Stimulated activated naive CD8-positive, alpha-beta T cell treated with anti-CD3 and anti-CD28 coated beads, Interleukin-15, amount 100 ng/mL, for 72 hours (primary cell): ENCODE measurements around the gene PATJ.
"Not testable (repeated sequence)": the region's sequence is repeated elsewhere in the genome, so short reads cannot be mapped to it uniquely, and the experiment has no call there.

Experiments used
- ATAC-seq: fragments of 150-1000 bp; cut with Tn5 transposase; 2 replicates; pipeline ENCODE4 v1.10.0; 2021; ENCODE audit warnings: mild to moderate bottlenecking, moderate library complexity
- DNase-seq, 2 donors: peaks; one replicate each; pipeline ENCODE4 v3.0.0; 2021 to 2022
- H3K27ac Mint-ChIP-seq, 2 donors: one replicate each; pipeline ENCODE4 v1.8.0; 2022; ENCODE audit warnings: mild to moderate bottlenecking in 2 of 2, mixed read lengths in 2 of 2, moderate library complexity in 2 of 2
- H3K27me3 Mint-ChIP-seq: one replicate; pipeline ENCODE4 v1.8.0; 2022; ENCODE audit warnings: mixed read lengths
- H3K4me1 Mint-ChIP-seq: one replicate; pipeline ENCODE4 v1.8.0; 2022; ENCODE audit warnings: mild to moderate bottlenecking, mixed read lengths
- H3K4me3 Mint-ChIP-seq, 2 donors: one replicate each; pipeline ENCODE4 v1.8.0; 2022; ENCODE audit warnings: mild to moderate bottlenecking in 2 of 2, mixed read lengths in 2 of 2, moderate library complexity in 1 of 2
- H3K9me3 Mint-ChIP-seq, 2 donors: one replicate each; pipeline ENCODE4 v1.8.0; 2022; ENCODE audit warnings: mixed read lengths in 2 of 2

Gene PATJ

DNA sequence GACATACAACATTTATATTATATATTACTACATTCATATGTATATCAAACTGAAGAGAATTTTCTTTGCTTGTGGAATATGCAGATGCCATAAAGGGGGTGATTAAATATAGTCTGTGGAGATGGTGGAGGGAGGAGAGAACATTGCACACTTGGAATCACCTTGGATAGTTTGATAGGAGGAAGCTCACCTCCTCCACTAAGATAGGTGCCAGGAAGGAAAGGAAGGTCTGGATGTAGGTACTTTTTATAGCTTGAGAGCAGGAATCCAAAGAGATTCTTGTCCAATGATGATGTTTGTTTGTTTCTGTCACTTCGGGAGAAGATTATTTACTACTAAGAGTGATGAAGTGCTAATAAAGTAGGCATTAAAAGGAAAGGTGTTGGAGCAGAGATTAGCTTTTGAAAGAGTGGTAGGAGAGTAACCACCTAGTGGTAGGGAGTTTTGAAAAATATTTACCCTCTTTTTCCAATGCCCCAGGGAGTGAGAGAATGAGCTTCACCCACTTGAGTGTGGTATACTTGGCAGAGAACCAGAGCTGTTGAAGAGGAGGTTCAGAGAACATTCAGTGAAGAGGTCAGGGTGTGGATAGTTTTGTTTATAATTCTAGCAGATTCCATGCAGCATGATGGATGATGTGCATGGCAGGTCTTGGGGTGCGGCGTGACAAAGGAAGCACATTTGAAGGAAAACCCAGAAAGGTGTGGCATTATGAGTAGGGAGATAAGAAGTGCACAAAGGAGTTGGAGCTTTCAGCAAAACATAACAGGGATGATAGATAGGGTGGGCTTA, 145.0 kb downstream of the PATJ start:
- ATAC-seq = no peak
- DNase-seq = no peak
- H3K4me3 Mint-ChIP-seq = no peak overlapping the region
- peaks cover 8 to 9% of the 10 kb centered on the region in 2 donors for H3K9me3 Mint-ChIP-seq
- H3K27ac Mint-ChIP-seq = no peak overlapping the region
- no peaks in the 10 kb centered on the region for H3K4me1 Mint-ChIP-seq
- no peaks in the 10 kb centered on the region for H3K27me3 Mint-ChIP-seq

DNA sequence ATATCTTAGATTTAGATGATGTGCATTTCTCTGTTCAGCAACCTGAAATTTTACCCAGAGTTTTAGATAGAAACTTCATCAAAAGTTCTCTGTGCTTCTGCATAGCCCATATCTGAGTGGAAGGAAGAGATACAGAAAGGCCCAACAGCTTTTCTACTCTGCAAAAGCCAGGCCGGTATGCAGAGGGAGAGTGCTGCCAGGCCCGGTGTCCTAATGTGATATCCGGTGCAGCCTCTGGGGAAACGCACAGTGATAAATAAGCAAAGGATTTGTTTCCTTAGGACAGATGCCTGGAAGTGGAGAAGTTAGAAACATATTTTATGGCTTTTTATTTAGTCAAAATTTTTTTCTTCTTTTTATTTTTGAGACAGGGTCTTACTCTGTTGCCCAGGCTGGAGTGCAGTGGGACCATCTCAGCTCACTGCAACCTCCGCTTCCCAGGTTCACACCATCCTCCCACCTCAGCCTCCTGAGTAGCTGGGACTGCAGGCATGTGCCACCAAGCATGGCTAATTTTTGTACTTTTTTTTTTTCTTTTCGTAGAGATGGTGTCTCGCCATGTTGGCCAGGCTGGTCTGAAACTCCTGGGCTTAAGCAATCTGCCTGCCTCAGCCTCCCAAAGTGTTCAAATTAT, 145.8 kb downstream of the PATJ start:
- DNase-seq (no peak), ATAC-seq (no peak)
- H3K4me3 Mint-ChIP-seq = no peak overlapping the region
- no peaks in the 10 kb centered on the region for H3K27me3 Mint-ChIP-seq
- peaks cover 8 to 9% of the 10 kb centered on the region in 2 donors for H3K9me3 Mint-ChIP-seq
- H3K27ac Mint-ChIP-seq = no peak overlapping the region
- H3K4me1 Mint-ChIP-seq = no peaks in the 10 kb centered on the region

DNA sequence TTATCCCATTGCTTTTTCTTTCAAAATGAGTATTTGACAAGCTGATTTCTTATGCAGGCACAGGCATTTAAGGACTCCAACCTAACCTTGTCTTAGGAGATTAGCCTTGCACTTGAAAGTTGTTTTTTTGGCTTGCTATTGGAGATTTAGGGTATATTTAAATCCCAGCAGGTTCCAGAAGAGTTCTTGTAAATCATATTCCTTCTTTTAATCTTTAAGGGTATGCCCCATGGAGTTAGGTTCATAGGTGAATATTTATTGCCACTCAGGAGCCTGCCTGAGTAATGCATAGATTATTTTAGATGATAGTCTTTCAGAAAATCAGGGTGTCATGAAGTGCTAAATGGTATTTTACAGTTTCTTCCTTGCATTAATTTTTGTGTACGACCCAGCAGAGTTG, 146.5 kb downstream of the PATJ start:
- no peak for ATAC-seq
- no peak overlapping the region for H3K4me3 Mint-ChIP-seq
- H3K4me1 Mint-ChIP-seq = no peaks in the 10 kb centered on the region
- peaks cover 8 to 9% of the 10 kb centered on the region in 2 donors for H3K9me3 Mint-ChIP-seq
- H3K27ac Mint-ChIP-seq = no peak overlapping the region
- H3K27me3 Mint-ChIP-seq = no peaks in the 10 kb centered on the region
- no peak for DNase-seq

DNA sequence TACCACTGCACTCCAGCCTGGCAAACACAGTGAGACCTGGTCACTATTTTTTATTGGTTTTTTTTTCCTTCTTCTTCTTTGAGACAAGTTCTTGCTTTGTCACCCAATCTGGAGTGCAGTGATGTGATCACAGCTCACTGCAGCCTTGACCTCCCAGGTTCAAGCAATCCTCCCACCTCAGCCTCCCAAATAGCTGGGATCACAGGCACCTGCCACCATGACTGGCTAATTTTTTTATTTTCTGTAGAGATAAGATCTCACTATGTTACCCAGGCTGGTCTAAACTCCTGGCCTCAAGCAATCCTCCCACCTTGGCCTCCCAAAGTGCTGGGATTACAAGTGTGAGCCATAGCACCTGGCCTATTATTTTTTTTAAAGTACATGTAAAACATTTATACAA, 148.2 kb downstream of the PATJ start:
- H3K27me3 Mint-ChIP-seq, H3K27ac Mint-ChIP-seq, H3K9me3 Mint-ChIP-seq, ATAC-seq, H3K4me1 Mint-ChIP-seq, H3K4me3 Mint-ChIP-seq, DNase-seq: not testable (repeated sequence)

DNA sequence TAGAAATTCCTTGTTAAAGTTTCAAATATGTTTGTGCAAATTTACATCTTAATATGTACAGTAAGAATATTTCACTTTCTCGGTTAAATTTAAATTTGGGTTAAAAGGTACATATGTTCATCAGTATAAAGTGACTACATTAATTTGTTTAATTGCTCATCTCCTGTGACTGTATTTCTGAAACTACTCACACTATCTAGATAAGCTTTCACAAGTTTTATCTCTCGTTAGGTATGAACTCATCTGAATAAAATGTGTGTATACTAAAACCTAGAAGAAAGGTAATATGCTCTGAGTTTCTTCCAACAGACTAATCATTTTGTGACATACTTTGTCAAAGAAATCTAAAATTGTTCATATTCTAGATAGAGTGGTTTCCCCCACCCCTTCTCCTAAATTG, 150.7 kb downstream of the PATJ start:
- DNase-seq (no peak), ATAC-seq (no peak)
- peaks cover 6 to 9% of the 10 kb centered on the region in 2 donors for H3K9me3 Mint-ChIP-seq
- no peak overlapping the region for H3K27ac Mint-ChIP-seq
- no peaks in the 10 kb centered on the region for H3K4me1 Mint-ChIP-seq
- no peaks in the 10 kb centered on the region for H3K27me3 Mint-ChIP-seq
- no peak overlapping the region for H3K4me3 Mint-ChIP-seq

DNA sequence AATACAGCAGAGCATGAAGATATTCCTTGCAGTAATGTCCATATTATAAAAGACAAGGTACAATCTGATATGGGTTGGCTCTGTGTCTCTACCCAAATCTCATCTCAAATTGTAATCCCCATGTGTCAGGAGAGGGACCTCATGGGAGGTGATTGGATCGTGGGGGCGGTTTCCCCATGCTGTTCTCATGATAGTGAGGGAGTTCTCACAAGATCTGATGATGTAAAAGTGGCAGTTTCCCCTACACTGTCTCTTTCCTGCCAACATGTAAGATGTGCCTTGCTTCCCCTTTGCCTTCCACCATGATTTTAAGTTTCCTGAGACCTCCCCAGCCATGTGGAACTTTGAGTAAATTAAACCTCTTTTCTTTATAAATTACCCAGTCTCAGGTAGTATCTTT, 152.0 kb downstream of the PATJ start:
- ATAC-seq, H3K27me3 Mint-ChIP-seq, H3K27ac Mint-ChIP-seq, DNase-seq, H3K4me1 Mint-ChIP-seq, H3K9me3 Mint-ChIP-seq, H3K4me3 Mint-ChIP-seq: not testable (repeated sequence)

DNA sequence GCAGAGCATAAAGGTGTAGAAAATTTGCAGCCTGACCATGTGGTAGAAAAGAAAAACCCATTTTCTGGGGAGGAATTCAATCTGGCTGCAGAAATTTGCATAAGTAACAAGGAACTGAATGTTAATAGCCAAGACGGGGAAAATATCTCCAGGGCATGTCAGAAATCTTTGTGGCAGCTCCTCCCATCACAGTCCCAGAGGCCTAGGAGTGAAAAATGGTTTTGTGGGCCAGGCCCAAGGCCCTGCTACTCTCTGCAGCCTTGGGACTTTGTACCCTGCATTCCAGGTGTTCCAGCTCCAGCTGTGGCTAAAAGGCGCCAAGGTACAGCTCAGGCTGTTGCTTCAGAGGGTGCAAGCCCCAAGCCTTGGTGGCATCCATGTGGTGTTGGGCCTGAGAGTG, 152.9 kb downstream of the PATJ start:
- H3K4me3 Mint-ChIP-seq = no peak overlapping the region
- DNase-seq (no peak), ATAC-seq (no peak)
- H3K9me3 Mint-ChIP-seq = peaks cover 6 to 9% of the 10 kb centered on the region in 2 donors
- no peak overlapping the region for H3K27ac Mint-ChIP-seq
- H3K4me1 Mint-ChIP-seq = no peaks in the 10 kb centered on the region
- no peaks in the 10 kb centered on the region for H3K27me3 Mint-ChIP-seq

DNA sequence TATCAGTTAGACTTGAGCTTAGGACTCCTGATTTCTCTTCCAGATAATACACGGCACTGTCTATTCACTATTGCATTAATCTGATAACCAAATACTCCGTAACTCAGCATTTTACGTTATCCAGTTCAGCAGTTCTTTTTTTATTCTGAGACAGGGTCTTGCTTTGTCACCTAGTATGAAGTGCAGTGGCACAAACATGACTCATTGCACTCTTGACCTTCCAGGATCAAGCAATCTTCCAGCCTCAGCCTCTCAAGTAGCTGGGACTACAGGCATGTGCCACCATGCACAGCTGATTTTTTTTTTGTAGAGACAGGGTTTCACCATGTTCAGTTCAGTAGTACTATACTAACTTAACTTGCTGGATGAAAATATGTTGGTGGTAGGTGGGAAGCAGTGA, 156.4 kb downstream of the PATJ start:
- peaks cover 6 to 9% of the 10 kb centered on the region in 2 donors for H3K9me3 Mint-ChIP-seq
- DNase-seq (no peak), ATAC-seq (no peak)
- H3K4me3 Mint-ChIP-seq = no peak overlapping the region
- H3K4me1 Mint-ChIP-seq = no peaks in the 10 kb centered on the region
- no peak overlapping the region for H3K27ac Mint-ChIP-seq
- H3K27me3 Mint-ChIP-seq = no peaks in the 10 kb centered on the region

DNA sequence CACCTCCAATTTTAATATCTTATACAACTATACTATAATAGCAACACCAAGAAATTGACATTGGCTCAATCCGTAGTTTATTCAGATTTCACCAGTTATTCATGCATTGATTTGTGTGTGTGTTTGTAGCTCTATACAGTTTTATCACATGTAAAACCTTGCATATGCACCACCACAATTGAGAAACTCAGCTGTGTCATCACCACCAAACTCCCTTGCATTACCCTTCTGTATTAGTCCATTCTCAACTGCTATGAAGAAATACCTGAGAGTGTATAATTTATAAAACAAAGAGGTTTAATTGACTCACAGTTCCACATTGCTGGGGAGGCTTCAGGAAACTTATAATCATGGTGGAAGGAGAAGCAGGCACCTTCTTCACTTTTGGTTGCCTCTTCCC, 162.1 kb downstream of the PATJ start:
- Mint-ChIP-seq H3K9me3 (no peaks in the 10 kb centered on the region), H3K4me1 (no peaks in the 10 kb centered on the region), H3K27me3 (no peaks in the 10 kb centered on the region), H3K27ac (no peak overlapping the region), H3K4me3 (no peak overlapping the region)
- no peak for ATAC-seq
- DNase-seq = no peak

DNA sequence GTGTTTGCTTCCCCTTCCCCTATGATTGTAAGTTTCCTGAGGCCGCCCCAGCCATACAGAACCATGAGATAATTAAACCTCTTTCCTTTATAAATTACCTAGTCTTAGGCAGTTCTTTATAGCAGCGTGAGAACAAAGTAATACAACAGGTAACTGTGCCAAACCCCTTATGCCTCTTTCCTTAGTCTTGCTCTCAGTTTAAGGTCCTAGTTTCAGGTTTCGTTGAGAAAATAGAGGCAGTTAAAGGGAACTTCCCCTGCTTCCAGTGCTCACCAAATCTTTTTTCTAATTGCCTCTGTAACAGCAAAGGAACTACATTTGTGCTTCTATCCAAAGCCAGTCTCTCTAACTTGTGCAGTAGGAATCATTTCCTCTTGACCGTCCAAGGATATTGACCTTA, 164.8 kb downstream of the PATJ start:
- Mint-ChIP-seq H3K4me3 (no peak overlapping the region), H3K4me1 (no peaks in the 10 kb centered on the region), H3K9me3 (no peaks in the 10 kb centered on the region), H3K27ac (no peak overlapping the region), H3K27me3 (no peaks in the 10 kb centered on the region)
- DNase-seq (no peak), ATAC-seq (no peak)

DNA sequence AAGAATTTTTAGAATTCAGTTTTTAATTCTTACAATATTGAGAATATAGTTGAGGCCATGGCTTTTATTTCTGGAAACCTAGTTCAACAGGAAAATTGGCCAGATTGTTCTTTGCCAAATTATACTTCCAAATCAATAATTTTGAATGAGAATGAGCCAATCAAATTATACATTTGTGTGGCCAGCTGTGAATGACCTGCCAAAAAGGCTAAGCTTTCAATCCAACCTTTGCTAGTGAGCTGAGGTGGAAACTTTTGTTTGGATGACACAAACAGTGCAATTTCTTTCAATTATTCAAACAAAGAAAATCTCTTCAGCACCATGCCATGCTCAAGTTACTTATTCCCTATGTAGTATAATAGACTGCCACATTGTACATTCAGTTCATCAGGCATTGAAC, 167.8 kb downstream of the PATJ start:
- Mint-ChIP-seq H3K27ac (no peak overlapping the region), H3K4me3 (no peak overlapping the region), H3K9me3 (no peaks in the 10 kb centered on the region), H3K27me3 (no peaks in the 10 kb centered on the region), H3K4me1 (no peaks in the 10 kb centered on the region)
- ATAC-seq (no peak), DNase-seq (no peak)

DNA sequence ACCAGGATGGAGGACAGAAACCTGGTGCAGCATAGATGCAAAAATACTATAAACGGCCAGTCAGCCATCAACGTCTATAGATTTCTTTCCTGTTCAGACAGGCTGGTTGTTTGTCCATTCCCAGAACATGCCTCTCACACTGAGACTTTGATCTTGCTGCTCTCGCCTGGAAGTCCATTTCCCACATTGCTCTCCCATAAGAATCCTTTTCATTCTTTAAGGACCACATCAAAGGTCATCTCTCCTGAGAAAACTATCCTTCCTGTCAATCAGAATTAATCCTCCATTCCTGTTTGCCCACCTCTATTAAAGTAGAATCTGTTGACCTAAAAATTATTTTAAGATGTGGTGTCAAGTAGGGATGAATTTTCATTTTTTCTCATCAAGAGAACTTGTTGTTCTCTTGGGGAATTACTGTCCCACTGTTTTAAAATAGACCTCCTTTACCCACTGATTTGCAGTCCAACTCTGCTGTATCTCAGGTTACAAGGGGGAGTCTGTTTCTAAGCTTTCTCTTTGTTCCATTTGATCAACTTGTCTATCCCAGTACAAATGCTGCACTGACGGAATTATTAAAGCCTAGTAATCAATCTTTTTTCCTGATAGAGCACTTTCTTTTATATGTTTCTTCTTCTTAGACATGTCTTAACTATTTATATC, 172.7 kb downstream of the PATJ start:
- no peaks in the 10 kb centered on the region for H3K27me3 Mint-ChIP-seq
- H3K27ac Mint-ChIP-seq = no peak overlapping the region
- no peaks in the 10 kb centered on the region for H3K4me1 Mint-ChIP-seq
- ATAC-seq (no peak), DNase-seq (no peak)
- H3K4me3 Mint-ChIP-seq = no peak overlapping the region
- peaks cover 0 to under 1% of the 10 kb centered on the region in 2 donors for H3K9me3 Mint-ChIP-seq

DNA sequence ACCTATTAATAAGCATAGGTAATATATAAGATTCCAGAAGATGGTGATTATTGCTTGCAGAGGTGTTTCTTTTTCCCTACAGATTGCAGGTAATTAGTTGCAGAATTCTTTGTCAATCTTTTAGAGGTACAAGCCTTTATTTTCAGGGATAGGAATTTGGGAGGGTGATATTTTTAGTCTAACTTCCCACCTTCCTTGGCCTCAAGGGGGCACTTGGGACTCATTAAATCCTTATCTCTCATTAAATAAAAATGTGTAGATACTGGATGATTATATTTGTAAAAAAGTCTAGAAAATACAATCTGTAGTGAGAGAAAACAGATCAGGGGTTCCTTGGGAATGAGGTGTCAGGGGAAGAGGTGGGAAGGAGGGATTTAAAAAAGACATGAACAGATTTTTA, 179.2 kb downstream of the PATJ start:
- Mint-ChIP-seq H3K4me1 (no peaks in the 10 kb centered on the region), H3K4me3 (no peak overlapping the region), H3K9me3 (peaks cover 4 to 7% of the 10 kb centered on the region in 2 donors), H3K27ac (no peak overlapping the region), H3K27me3 (no peaks in the 10 kb centered on the region)
- ATAC-seq (no peak), DNase-seq (no peak)

DNA sequence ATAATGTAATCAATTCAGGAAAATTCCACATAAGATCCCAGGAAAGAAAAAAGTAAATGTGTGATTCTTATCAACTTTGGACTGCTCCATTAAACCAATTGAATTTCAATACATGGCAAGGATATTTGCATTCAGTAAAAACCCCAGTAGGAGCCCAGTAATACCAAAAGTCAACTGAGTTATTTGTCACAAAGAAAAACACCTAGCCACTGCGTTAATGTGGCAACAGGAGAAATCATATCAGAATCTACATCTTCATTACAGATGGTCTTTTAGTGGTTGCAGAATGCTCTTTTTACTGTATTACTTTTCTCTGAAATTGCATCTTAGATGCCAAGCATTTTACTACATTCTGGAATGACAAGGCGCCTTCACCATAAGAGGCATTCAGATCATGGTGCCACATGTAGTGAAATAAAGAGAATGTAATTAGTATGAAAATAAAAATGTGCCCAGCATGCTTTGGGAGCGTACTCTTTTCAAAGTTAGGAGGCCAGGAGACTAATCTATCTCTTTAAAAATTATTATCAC, 180.7 kb downstream of the PATJ start:
- H3K4me1 Mint-ChIP-seq = no peaks in the 10 kb centered on the region
- no peaks in the 10 kb centered on the region for H3K27me3 Mint-ChIP-seq
- H3K4me3 Mint-ChIP-seq = no peak overlapping the region
- peaks cover 4 to 7% of the 10 kb centered on the region in 2 donors for H3K9me3 Mint-ChIP-seq
- no peak overlapping the region for H3K27ac Mint-ChIP-seq
- DNase-seq (no peak), ATAC-seq (no peak)

DNA sequence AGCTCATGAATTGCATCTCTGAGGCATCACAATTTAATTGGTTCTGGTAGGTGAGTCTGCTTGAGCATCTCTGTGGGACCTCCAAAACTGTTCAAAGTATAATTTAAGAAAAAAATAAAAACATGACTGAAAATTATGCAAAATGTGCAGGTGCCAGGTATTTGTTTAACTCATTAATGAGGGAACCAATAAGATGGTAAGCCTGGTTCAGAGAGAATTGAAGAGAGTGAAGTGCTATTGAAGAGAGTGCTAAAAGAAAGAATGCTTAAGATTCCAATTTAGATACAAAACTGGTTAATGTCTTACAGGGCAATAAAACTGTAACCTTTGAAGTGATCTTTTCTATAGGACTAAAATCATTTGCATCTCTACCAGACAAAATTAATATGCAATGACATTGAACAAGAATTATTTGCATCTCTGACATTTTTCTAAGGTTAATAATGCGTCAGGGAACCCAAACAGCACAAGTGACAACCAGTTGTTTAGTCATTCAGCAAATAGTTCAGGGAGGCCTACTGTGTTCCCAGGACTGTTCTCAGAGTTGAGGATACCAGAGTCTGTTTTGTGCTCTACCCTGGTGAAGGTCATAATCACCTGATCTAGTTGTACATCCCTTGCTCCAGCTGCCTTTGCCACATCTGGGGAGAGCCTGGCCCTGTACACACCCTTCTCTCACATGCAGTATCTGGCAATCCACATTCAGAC, 183.5 kb downstream of the PATJ start:
- DNase-seq (no peak), ATAC-seq (no peak)
- Mint-ChIP-seq H3K4me3 (no peak overlapping the region), H3K9me3 (no peaks in the 10 kb centered on the region), H3K27me3 (no peaks in the 10 kb centered on the region), H3K4me1 (no peaks in the 10 kb centered on the region), H3K27ac (no peak overlapping the region)

DNA sequence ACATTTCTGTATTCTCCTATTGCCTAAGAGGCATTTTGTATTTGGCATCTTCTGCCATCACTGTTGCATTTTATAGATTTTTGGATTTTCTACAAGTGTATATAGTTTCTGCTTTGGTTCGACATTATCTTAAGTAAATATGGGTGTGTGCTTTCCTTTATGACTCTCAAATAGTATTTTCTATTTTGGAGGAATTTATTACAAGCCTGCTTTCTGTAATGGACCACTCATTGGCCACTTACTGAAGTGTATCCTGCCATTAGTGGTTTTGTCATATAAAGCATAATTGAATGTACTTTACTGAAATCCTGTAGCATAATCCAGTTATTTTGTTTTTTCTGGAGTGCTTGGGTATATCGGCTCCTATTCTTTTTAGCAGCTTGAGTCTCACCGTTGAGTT, 184.3 kb downstream of the PATJ start:
- Mint-ChIP-seq H3K4me1 (peaks cover 6% of the 10 kb centered on the region), H3K4me3 (no peak overlapping the region), H3K9me3 (no peaks in the 10 kb centered on the region), H3K27me3 (no peaks in the 10 kb centered on the region), H3K27ac (no peak overlapping the region)
- ATAC-seq (no peak), DNase-seq (no peak)
